Measurements from ENCODE around the gene MED23. TPM values are rescaled to one million over a fixed set of nuclear protein-coding genes. Genes with fewer than 3 reads are reported as not detected.

MED23 gene
- total RNA-seq, 4 donors from 2014 or later, result 42.6 to 54.7 (median 46.7) TPM

DNA sequence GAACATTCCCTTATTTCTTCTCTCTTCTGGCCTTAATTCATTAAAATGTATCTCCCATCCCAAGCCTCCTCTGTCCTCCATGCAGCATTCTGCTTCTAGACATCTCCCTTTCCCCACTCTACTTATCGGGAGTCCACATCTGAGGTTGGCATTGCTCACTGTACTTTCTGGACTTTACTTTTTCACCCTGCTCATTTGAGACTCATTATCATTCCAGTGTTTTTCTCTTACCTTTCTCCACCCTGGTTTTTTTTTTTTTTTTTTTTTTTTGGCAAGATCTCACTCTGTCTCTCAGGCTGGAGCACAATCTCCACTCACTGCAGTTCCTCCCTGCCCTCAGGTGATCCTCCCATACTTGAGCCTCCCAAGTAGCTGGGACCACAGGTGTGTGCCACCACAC, 13.5 kb upstream of the MED23 start:
- Histone ChIP-seq H3K27ac (no peak overlapping the region), H3K27me3 (no peaks in the 10 kb centered on the region), H3K4me1 (no peaks in the 10 kb centered on the region), H3K9me3 (no peaks in the 10 kb centered on the region), H3K36me3 (no peaks in the 10 kb centered on the region), H3K4me3 (replicated peaks in 1 of 3) (no peak overlapping the region)
- WGBS, 2 donors, result 96 to 100% methylated on average over 1 of the region's 1 CpG
- intact Hi-C loops (cut with DNase I), result no loop called here
- no peak for TF ChIP-seq POLR2A (IDR thresholded peaks at IDR 0.05)
- TF ChIP-seq, protein P1, sequence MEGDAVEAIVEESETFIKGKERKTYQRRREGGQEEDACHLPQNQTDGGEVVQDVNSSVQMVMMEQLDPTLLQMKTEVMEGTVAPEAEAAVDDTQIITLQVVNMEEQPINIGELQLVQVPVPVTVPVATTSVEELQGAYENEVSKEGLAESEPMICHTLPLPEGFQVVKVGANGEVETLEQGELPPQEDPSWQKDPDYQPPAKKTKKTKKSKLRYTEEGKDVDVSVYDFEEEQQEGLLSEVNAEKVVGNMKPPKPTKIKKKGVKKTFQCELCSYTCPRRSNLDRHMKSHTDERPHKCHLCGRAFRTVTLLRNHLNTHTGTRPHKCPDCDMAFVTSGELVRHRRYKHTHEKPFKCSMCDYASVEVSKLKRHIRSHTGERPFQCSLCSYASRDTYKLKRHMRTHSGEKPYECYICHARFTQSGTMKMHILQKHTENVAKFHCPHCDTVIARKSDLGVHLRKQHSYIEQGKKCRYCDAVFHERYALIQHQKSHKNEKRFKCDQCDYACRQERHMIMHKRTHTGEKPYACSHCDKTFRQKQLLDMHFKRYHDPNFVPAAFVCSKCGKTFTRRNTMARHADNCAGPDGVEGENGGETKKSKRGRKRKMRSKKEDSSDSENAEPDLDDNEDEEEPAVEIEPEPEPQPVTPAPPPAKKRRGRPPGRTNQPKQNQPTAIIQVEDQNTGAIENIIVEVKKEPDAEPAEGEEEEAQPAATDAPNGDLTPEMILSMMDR (IDR thresholded peaks at IDR 0.05), result no peak
- DNase-seq, result no peak

DNA sequence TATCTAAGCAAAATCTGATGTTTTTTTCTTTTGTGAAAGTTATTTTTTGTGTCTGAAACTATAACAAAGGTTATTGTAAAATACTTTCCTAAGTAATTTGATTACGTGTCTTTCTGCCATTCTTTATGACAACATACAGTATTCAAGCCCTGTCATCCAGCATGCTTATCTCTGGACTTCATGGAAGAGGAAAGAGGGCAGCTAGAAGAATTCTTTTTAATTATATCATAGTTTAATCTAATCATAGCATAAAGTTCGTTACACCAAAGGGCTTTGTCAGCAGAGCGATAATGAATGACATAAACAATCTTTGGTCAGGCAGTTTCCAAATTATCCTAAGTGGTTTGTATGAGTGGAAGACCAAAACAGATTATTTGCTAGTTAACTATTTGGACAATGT, 12.5 kb upstream of the MED23 start:
- DNase-seq, result no peak
- H3K27ac ChIP-seq, result no peak overlapping the region
- H3K36me3 ChIP-seq, result no peaks in the 10 kb centered on the region
- H3K4me1 ChIP-seq, result no peaks in the 10 kb centered on the region
- 87 to 93% methylated on average over 3 of the region's 3 CpGs for WGBS, 2 donors
- H3K4me3 ChIP-seq (replicated peaks in 1 of 3), result no peak overlapping the region
- no peaks in the 10 kb centered on the region for H3K27me3 ChIP-seq
- no peak for TF ChIP-seq POLR2A (IDR thresholded peaks at IDR 0.05)
- TF ChIP-seq, protein P1 (IDR thresholded peaks at IDR 0.05), result no peak
- intact Hi-C loops (cut with DNase I), result no loop called here
- no peaks in the 10 kb centered on the region for H3K9me3 ChIP-seq

DNA sequence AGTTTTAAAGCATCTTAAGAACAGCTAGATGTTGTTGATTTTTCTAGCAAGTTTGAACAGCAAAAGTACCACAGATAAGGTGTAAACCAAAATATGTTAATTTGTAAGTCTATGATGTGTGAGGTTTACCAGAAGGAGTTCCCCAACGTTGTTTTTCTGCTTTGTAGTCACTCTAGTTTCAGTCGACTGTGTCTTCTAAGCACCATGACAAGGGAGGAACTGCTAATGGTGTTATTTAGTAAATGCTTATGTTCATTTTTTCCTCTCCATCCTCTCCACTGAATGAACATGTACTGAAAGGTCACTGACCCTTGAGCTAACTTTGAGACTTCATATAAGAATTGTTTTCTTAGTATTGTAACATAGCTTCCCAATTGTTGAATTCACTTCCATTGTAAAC, 12.1 kb upstream of the MED23 start:
- no peak overlapping the region for H3K27ac ChIP-seq
- peaks cover 0 to 5% of the 10 kb centered on the region in 2 donors for H3K4me1 ChIP-seq
- intact Hi-C loops (cut with DNase I), result no loop called here
- H3K27me3 ChIP-seq, result no peaks in the 10 kb centered on the region
- no peaks in the 10 kb centered on the region for H3K9me3 ChIP-seq
- whole genome bisulfite sequencing, 2 donors, result 32 to 36% methylated on average over 2 of the region's 2 CpGs
- TF ChIP-seq, protein P1 (IDR thresholded peaks at IDR 0.05), result no peak
- TF ChIP-seq POLR2A (IDR thresholded peaks at IDR 0.05), result no peak
- no peak for DNase-seq
- no peaks in the 10 kb centered on the region for H3K36me3 ChIP-seq
- no peak overlapping the region for H3K4me3 ChIP-seq (replicated peaks in 1 of 3)

DNA sequence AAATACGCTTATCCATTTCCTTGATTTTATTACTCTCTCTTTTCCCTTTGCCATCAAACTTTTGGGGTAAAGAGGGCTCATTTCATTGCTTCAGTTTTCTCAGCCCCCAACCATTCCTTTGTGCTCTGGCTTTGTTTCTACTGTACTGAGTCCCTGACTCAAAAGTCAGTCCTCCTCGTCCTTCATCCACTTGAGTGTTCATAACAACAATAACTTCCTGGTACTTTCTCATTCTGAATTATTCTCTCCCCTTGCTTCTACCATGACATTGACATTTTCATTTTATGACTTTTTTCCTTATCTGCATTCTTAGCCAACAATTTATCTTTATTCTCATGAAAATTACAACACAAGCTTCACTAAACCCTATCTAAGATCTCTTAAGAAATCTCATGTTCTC, 10.0 kb upstream of the MED23 start:
- intact Hi-C loops (cut with DNase I), result no loop called here
- peaks cover 0 to 6% of the 10 kb centered on the region in 2 donors for H3K4me1 ChIP-seq
- TF ChIP-seq, protein P1 (IDR thresholded peaks at IDR 0.05), result no peak
- no peak for TF ChIP-seq POLR2A (IDR thresholded peaks at IDR 0.05)
- H3K27me3 ChIP-seq, result no peaks in the 10 kb centered on the region
- H3K9me3 ChIP-seq, result no peaks in the 10 kb centered on the region
- no peak overlapping the region for H3K4me3 ChIP-seq (replicated peaks in 1 of 3)
- H3K27ac ChIP-seq, result no peak overlapping the region
- DNase-seq, result no peak
- 67 to 72% methylated on average over 2 of the region's 2 CpGs for WGBS, 2 donors
- no peaks in the 10 kb centered on the region for H3K36me3 ChIP-seq

DNA sequence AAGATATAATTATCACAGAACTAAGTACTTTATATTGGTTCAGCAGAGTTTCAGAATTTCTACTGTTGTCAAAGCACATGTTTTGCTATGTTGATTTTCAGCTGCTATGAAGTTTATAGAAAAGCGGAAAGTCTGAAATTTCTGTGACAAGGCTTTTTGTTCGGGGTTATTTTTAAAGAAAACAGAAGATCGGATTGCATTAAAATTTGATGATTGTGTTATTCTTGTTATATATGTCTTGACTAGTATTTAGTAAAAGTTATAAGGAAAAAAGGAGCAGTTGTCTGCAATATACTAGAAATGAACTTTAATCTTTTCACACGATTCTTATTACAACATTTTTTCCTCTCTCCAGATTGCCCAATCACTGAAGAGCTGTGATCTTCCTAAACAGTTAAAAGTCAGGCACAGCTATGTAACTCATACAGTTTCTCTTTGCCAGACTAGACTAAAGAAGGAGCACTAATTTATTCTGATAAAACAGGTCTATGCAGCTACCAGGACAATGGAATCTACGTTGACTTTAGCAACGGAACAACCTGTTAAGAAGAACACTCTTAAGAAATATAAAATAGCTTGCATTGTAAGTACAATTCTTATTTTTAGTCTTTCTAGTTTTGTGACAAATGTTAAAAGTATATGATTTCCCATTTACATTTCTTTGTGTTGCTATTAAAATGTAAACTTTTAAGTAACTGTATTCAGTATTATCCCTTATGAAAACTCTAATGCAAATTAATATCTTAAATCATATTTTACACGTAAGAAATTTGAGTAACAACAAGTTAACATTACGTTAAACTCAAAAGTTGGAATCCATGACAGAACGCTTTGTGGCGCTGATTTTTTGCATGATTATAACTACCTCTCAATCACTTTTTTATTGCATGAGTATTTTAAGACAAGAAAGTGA, 9.1 kb upstream of the MED23 start, which contains the start of gene ENPP3:
Gene ENPP3, plus strand, starts transcription at position 423 of the 913 bp plus-strand sequence. Its CDS starts 83 bp downstream, at position 506.
- Histone ChIP-seq H3K27ac (no peak within 1 kb of the TSS), H3K4me3 (replicated peaks in 1 of 3) (no peak within 1 kb of the TSS), H3K4me1 (peaks cover 0 to 6% of the 10 kb centered on the region in 2 donors), H3K9me3 (no peaks in the 10 kb centered on the region), H3K36me3 (no peaks in the 10 kb centered on the region), H3K27me3 (no peaks in the 10 kb centered on the region)
- intact Hi-C loops (cut with DNase I), result no loop called here
- no peak for DNase-seq
- WGBS, 2 donors, result 68% methylated on average over 10 of the region's 10 CpGs
- TF ChIP-seq POLR2A (IDR thresholded peaks at IDR 0.05), result no peak
- TF ChIP-seq, protein P1 (IDR thresholded peaks at IDR 0.05), result no peak
